Sigmoid colon (tissue), 4 donors: ENCODE data around the gene MYL6.

Experiments used
- EP300 ChIP-seq, 4 donors: sonication (generic); formaldehyde crosslinking; IDR thresholded peaks; one replicate each; pipeline ENCODE4 v1.6.1; 2017; ENCODE audit warnings: antibody characterized with exemption in 4 of 4
- POLR2A ChIP-seq, 2 donors: fragments of 450-650 bp; IDR thresholded peaks; one replicate each; pipeline ENCODE4 v1.6.1; 2016; ENCODE audit warnings: antibody characterized with exemption in 2 of 2, mild to moderate bottlenecking in 2 of 2, moderate library complexity in 2 of 2
- POLR2AphosphoS5 ChIP-seq, 4 donors: sonication (generic); formaldehyde crosslinking; IDR thresholded peaks; one replicate each; pipeline ENCODE4 v1.6.1; 2017; ENCODE audit warnings: antibody characterized with exemption in 4 of 4
- TF ChIP-seq, protein P1 (sequence below), 4 experiments: fragments of 450-650 bp in 3 of 4; fragments of 200-600 bp in 1 of 4; IDR thresholded peaks; one replicate each; pipeline ENCODE4 v1.5.1; 2016 to 2019; ENCODE audit warnings: antibody characterized with exemption in 4 of 4, mild to moderate bottlenecking in 3 of 4, moderate library complexity in 2 of 4

GRCh38 chr12:56165369-56165768 lies 7.2 kb downstream of the MYL6 start:
- TF ChIP-seq, protein P1, sequence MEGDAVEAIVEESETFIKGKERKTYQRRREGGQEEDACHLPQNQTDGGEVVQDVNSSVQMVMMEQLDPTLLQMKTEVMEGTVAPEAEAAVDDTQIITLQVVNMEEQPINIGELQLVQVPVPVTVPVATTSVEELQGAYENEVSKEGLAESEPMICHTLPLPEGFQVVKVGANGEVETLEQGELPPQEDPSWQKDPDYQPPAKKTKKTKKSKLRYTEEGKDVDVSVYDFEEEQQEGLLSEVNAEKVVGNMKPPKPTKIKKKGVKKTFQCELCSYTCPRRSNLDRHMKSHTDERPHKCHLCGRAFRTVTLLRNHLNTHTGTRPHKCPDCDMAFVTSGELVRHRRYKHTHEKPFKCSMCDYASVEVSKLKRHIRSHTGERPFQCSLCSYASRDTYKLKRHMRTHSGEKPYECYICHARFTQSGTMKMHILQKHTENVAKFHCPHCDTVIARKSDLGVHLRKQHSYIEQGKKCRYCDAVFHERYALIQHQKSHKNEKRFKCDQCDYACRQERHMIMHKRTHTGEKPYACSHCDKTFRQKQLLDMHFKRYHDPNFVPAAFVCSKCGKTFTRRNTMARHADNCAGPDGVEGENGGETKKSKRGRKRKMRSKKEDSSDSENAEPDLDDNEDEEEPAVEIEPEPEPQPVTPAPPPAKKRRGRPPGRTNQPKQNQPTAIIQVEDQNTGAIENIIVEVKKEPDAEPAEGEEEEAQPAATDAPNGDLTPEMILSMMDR (IDR thresholded peaks at IDR 0.05) = no peak
- TF ChIP-seq POLR2AphosphoS5 (IDR thresholded peaks at IDR 0.05) = no peak
- TF ChIP-seq EP300 (IDR thresholded peaks at IDR 0.05) = no peak
- no peak for TF ChIP-seq POLR2A (IDR thresholded peaks at IDR 0.05)
